Effector CD4-positive, alpha-beta T cell (primary cell): ENCODE measurements around the gene CYP27C1. TPM values are rescaled to one million over a fixed set of nuclear protein-coding genes. Genes with fewer than 3 reads are reported as not detected.
"Not testable (repeated sequence)": the region's sequence is repeated elsewhere in the genome, so short reads cannot be mapped to it uniquely, and the experiment has no call there.

Experiments used
- DNase-seq: peaks from one replicate; pipeline ENCODE4 v3.0.0-alpha.2; 2020
- total RNA-seq: gene quantifications from one replicate; lab custom pipeline; 2026; lab: John Stamatoyannopoulos, UW

CYP27C1 gene
- total RNA-seq = not detected

GRCh38 chr2:127220102-127220767, at the start of gene CYP27C1:
TSS of gene CYP27C1 (minus strand) at chr2:127220299. CDS start at chr2:127220270, 29 bp downstream.
- DNase-seq = no peak

- DNase-seq = no peak
Observed at GRCh38 chr2:127261804-127262406, 41.8 kb upstream of the CYP27C1 start.

GRCh38 chr2:127259355-127259754, 39.3 kb upstream of the CYP27C1 start:
- no peak for DNase-seq

GRCh38 chr2:127256866-127257265, 36.8 kb upstream of the CYP27C1 start:
- DNase-seq = no peak

GRCh38 chr2:127256381-127256780, 36.3 kb upstream of the CYP27C1 start:
- no peak for DNase-seq

GRCh38 chr2:127255721-127256120, 35.6 kb upstream of the CYP27C1 start:
- no peak for DNase-seq

GRCh38 chr2:127255146-127255545, 35.0 kb upstream of the CYP27C1 start:
- DNase-seq = no peak

GRCh38 chr2:127254386-127254981, 34.4 kb upstream of the CYP27C1 start:
- DNase-seq = no peak

GRCh38 chr2:127241184-127241583, 21.1 kb upstream of the CYP27C1 start:
- DNase-seq = not testable (repeated sequence)

- no peak for DNase-seq
Observed at GRCh38 chr2:127239395-127239794, 19.3 kb upstream of the CYP27C1 start.

GRCh38 chr2:127237768-127238167, 17.7 kb upstream of the CYP27C1 start:
- not testable (repeated sequence) for DNase-seq

- no peak for DNase-seq
Observed at GRCh38 chr2:127235082-127235702, 15.1 kb upstream of the CYP27C1 start.

- DNase-seq = no peak
Observed at GRCh38 chr2:127233710-127234109, 13.6 kb upstream of the CYP27C1 start.

GRCh38 chr2:127231130-127231865, 11.2 kb upstream of the CYP27C1 start:
- DNase-seq = no peak

GRCh38 chr2:127229555-127229954, 9.5 kb upstream of the CYP27C1 start:
- DNase-seq = no peak

GRCh38 chr2:127228102-127228501, 8.0 kb upstream of the CYP27C1 start:
- no peak for DNase-seq

- not testable (repeated sequence) for DNase-seq
Observed at GRCh38 chr2:127227264-127227660, 7.2 kb upstream of the CYP27C1 start.

GRCh38 chr2:127226520-127227263, 6.6 kb upstream of the CYP27C1 start:
- DNase-seq = no peak

- no peak for DNase-seq
Observed at GRCh38 chr2:127226132-127226519, 6.0 kb upstream of the CYP27C1 start.

- no peak for DNase-seq
Observed at GRCh38 chr2:127225186-127225960, 5.3 kb upstream of the CYP27C1 start.

GRCh38 chr2:127224135-127224534, 4.0 kb upstream of the CYP27C1 start:
- not testable (repeated sequence) for DNase-seq
